ENCODE measurements around the gene UNC5A. TPM values are rescaled to one million over a fixed set of nuclear protein-coding genes. Genes with fewer than 3 reads are reported as not detected.

Gene UNC5A
- total and polyA plus RNA-seq, 7 experiments from 2014 or later, result not detected

GRCh38 chr5:176800024-176800423 is 10.3 kb upstream of the UNC5A start:
- Histone ChIP-seq H3K9me3 (ENCODE audit: control insufficient read depth in 2 of 3, low read length in 3 of 3) (no peaks in the 10 kb centered on the region), H3K4me1 (ENCODE audit: control insufficient read depth in 2 of 2, insufficient read depth in 2 of 2, low read length in 2 of 2) (no peaks in the 10 kb centered on the region), H3K36me3 (ENCODE audit: control insufficient read depth in 2 of 3, insufficient read depth in 3 of 3, low read length in 3 of 3) (no peaks in the 10 kb centered on the region), H3K27ac (ENCODE audit: low read depth, low read length) (no peak overlapping the region), H3K4me3 (ENCODE audit: low read length) (no peak overlapping the region), H3K27me3 (ENCODE audit: control insufficient read depth in 2 of 2, insufficient read depth in 2 of 2, low read length in 2 of 2) (no peaks in the 10 kb centered on the region)
- Mint-ChIP-seq H3K36me3 (no peaks in the 10 kb centered on the region), H3K27me3 (peaks cover 12 to 48% (median 38%) of the 10 kb centered on the region in 5 donors), H3K27ac (no peak overlapping the region), H3K4me1 (no peaks in the 10 kb centered on the region), H3K9me3 (peaks cover 0 to 6% (median 0%) of the 10 kb centered on the region in 11 donors), H3K4me3 (no peak overlapping the region)
- DNase-seq (no peak), ATAC-seq (peak; percentile 21)
- ChIA-PET POLR2A (no interaction called here), CTCF (no interaction called here)
- intact Hi-C loops (cut with micrococcal nuclease), result no loop called here

- Mint-ChIP-seq H3K4me3 (no peak overlapping the region), H3K27me3 (peaks cover 17 to 48% (median 33%) of the 10 kb centered on the region in 5 donors), H3K9me3 (peaks cover 0 to 6% (median 0%) of the 10 kb centered on the region in 11 donors), H3K27ac (no peak overlapping the region), H3K4me1 (no peaks in the 10 kb centered on the region), H3K36me3 (no peaks in the 10 kb centered on the region)
- intact Hi-C loops (cut with micrococcal nuclease), result no loop called here
- Histone ChIP-seq H3K4me1 (ENCODE audit: control insufficient read depth in 2 of 2, insufficient read depth in 2 of 2, low read length in 2 of 2) (no peaks in the 10 kb centered on the region), H3K4me3 (ENCODE audit: low read length) (no peak overlapping the region), H3K27me3 (ENCODE audit: control insufficient read depth in 2 of 2, insufficient read depth in 2 of 2, low read length in 2 of 2) (no peaks in the 10 kb centered on the region), H3K9me3 (ENCODE audit: control insufficient read depth in 2 of 3, low read length in 3 of 3) (no peaks in the 10 kb centered on the region), H3K27ac (ENCODE audit: low read depth, low read length) (no peak overlapping the region), H3K36me3 (ENCODE audit: control insufficient read depth in 2 of 3, insufficient read depth in 3 of 3, low read length in 3 of 3) (no peaks in the 10 kb centered on the region)
- DNase-seq, result no peak
- ChIA-PET CTCF (no interaction called here), POLR2A (no interaction called here)
- no peak for ATAC-seq
These were observed 8.1 kb upstream of the UNC5A start for GRCh38 chr5:176802116-176802784.

- no peaks in the 10 kb centered on the region for H3K36me3 Mint-ChIP-seq
- Histone ChIP-seq H3K9me3 (ENCODE audit: control insufficient read depth in 2 of 3, low read length in 3 of 3) (no peaks in the 10 kb centered on the region), H3K4me3 (ENCODE audit: low read length) (no peak overlapping the region), H3K4me1 (ENCODE audit: control insufficient read depth in 2 of 2, insufficient read depth in 2 of 2, low read length in 2 of 2) (no peaks in the 10 kb centered on the region), H3K27me3 (ENCODE audit: control insufficient read depth in 2 of 2, insufficient read depth in 2 of 2, low read length in 2 of 2) (no peaks in the 10 kb centered on the region), H3K27ac (ENCODE audit: low read depth, low read length) (no peak overlapping the region), H3K36me3 (ENCODE audit: control insufficient read depth in 2 of 3, insufficient read depth in 3 of 3, low read length in 3 of 3) (no peaks in the 10 kb centered on the region)
- no peaks in the 10 kb centered on the region for H3K4me1 Mint-ChIP-seq
- H3K4me3 Mint-ChIP-seq, result no peak overlapping the region
- DNase-seq (no peak), ATAC-seq (no peak)
- intact Hi-C loops (cut with micrococcal nuclease), result no loop called here
- ChIA-PET POLR2A (no interaction called here), CTCF (no interaction called here)
- H3K9me3 Mint-ChIP-seq, result peaks cover 0 to 6% (median 0%) of the 10 kb centered on the region in 11 donors
- H3K27me3 Mint-ChIP-seq, result peaks cover 25 to 51% (median 40%) of the 10 kb centered on the region in 5 donors
- no peak overlapping the region for H3K27ac Mint-ChIP-seq
These were observed 7.1 kb upstream of the UNC5A start for GRCh38 chr5:176803068-176803942.

GRCh38 chr5:176803943-176804498 is 6.3 kb upstream of the UNC5A start:
- no peaks in the 10 kb centered on the region for H3K36me3 Mint-ChIP-seq
- no peaks in the 10 kb centered on the region for H3K36me3 ChIP-seq (ENCODE audit: control insufficient read depth in 2 of 3, insufficient read depth in 3 of 3, low read length in 3 of 3)
- no peak overlapping the region for H3K27ac Mint-ChIP-seq
- H3K4me3 Mint-ChIP-seq, result no peak overlapping the region
- no peaks in the 10 kb centered on the region for H3K9me3 ChIP-seq (ENCODE audit: control insufficient read depth in 2 of 3, low read length in 3 of 3)
- POLR2A ChIA-PET, result no interaction called here
- peaks cover 0 to 7% (median 0%) of the 10 kb centered on the region in 11 donors for H3K9me3 Mint-ChIP-seq
- peaks cover 0 to 3% (median 1%) of the 10 kb centered on the region in 7 donors for H3K4me1 Mint-ChIP-seq
- intact Hi-C loops (cut with micrococcal nuclease), result no loop called here
- DNase-seq (peak in 1 of 9 donors; percentile 29), ATAC-seq (no peak)
- CTCF ChIA-PET, result no interaction called here
- H3K27ac ChIP-seq (ENCODE audit: low read depth, low read length), result no peak overlapping the region
- no peak overlapping the region for H3K4me3 ChIP-seq (ENCODE audit: low read length)
- no peaks in the 10 kb centered on the region for H3K4me1 ChIP-seq (ENCODE audit: control insufficient read depth in 2 of 2, insufficient read depth in 2 of 2, low read length in 2 of 2)
- no peaks in the 10 kb centered on the region for H3K27me3 ChIP-seq (ENCODE audit: control insufficient read depth in 2 of 2, insufficient read depth in 2 of 2, low read length in 2 of 2)
- H3K27me3 Mint-ChIP-seq, result peaks cover 32 to 59% (median 48%) of the 10 kb centered on the region in 5 donors

GRCh38 chr5:176806137-176806536 is 4.2 kb upstream of the UNC5A start:
- Histone ChIP-seq H3K36me3 (ENCODE audit: control insufficient read depth in 2 of 3, insufficient read depth in 3 of 3, low read length in 3 of 3) (no peaks in the 10 kb centered on the region), H3K27ac (ENCODE audit: low read depth, low read length) (no peak overlapping the region), H3K4me3 (ENCODE audit: low read length) (no peak overlapping the region), H3K9me3 (ENCODE audit: control insufficient read depth in 2 of 3, low read length in 3 of 3) (no peaks in the 10 kb centered on the region), H3K4me1 (ENCODE audit: control insufficient read depth in 2 of 2, insufficient read depth in 2 of 2, low read length in 2 of 2) (peaks cover 0 to 3% of the 10 kb centered on the region in 2 donors), H3K27me3 (ENCODE audit: control insufficient read depth in 2 of 2, insufficient read depth in 2 of 2, low read length in 2 of 2) (peaks cover 0 to 4% of the 10 kb centered on the region in 2 donors)
- Mint-ChIP-seq H3K4me3 (no peak overlapping the region), H3K4me1 (peaks cover 4 to 11% (median 9%) of the 10 kb centered on the region in 7 donors), H3K9me3 (peaks cover 0 to 7% (median 0%) of the 10 kb centered on the region in 11 donors), H3K27me3 (peaks cover 41 to 66% (median 56%) of the 10 kb centered on the region in 5 donors), H3K36me3 (no peaks in the 10 kb centered on the region), H3K27ac (no peak overlapping the region)
- ATAC-seq (no peak), DNase-seq (no peak)
- POLR2A ChIA-PET, result no interaction called here
- intact Hi-C loops (cut with micrococcal nuclease), result no loop called here
- CTCF ChIA-PET, result no interaction called here

- CTCF ChIA-PET, result no interaction called here
- peak overlapping the region; percentile 52 to 85 (median 80) for H3K4me3 Mint-ChIP-seq
- peaks cover 7 to 17% (median 14%) of the 10 kb centered on the region in 7 donors for H3K4me1 Mint-ChIP-seq
- Histone ChIP-seq H3K27ac (ENCODE audit: low read depth, low read length) (no peak overlapping the region), H3K9me3 (ENCODE audit: control insufficient read depth in 2 of 3, low read length in 3 of 3) (no peaks in the 10 kb centered on the region), H3K4me1 (ENCODE audit: control insufficient read depth in 2 of 2, insufficient read depth in 2 of 2, low read length in 2 of 2) (peaks cover 0 to 6% of the 10 kb centered on the region in 2 donors), H3K27me3 (ENCODE audit: control insufficient read depth in 2 of 2, insufficient read depth in 2 of 2, low read length in 2 of 2) (peaks cover 0 to 4% of the 10 kb centered on the region in 2 donors), H3K36me3 (ENCODE audit: control insufficient read depth in 2 of 3, insufficient read depth in 3 of 3, low read length in 3 of 3) (no peaks in the 10 kb centered on the region), H3K4me3 (ENCODE audit: low read length) (no peak overlapping the region)
- H3K27ac Mint-ChIP-seq, result no peak overlapping the region
- intact Hi-C loops (cut with micrococcal nuclease), result loop anchor here (5.0 kb wide), 1 partner anchor 152 kb away; no protein-coding TSS in a partner anchor
- peaks cover 0 to 4% (median 0%) of the 10 kb centered on the region in 11 donors for H3K9me3 Mint-ChIP-seq
- no peak for ATAC-seq
- POLR2A ChIA-PET, result no interaction called here
- peaks cover 68 to 75% (median 73%) of the 10 kb centered on the region in 5 donors for H3K27me3 Mint-ChIP-seq
- DNase-seq, result no peak
- H3K36me3 Mint-ChIP-seq, result no peaks in the 10 kb centered on the region
These were observed 747 bp upstream of the UNC5A start for GRCh38 chr5:176809544-176810080.

Measured in naive thymus-derived CD4-positive, alpha-beta T cell (primary cell).